ENCODE data around the gene MAP2K2.

MAP2K2 gene

DNA sequence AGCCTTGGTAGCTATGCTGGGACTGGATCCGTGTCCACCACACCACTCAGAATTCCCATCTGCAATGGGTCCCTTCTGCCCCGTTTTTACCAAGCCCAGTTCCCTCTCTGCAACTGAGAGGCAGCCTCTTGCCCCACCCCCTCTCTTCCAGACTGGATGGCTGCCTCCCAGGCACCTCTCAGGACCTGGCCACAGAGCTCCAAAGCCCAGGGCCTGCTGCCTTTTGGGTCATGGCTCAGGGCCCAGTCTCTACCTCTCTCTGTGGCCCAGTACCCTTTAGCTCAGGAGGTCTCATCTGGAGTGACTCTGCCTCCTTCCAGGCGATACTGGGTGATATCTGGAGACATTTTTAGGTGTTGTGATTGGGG is 46.9 kb downstream of the MAP2K2 start:
- peaks cover 12% of the 10 kb centered on the region for H3K4me1 ChIP-seq (ENCODE audit: low read length)
- no peak overlapping the region for H3K9ac ChIP-seq (ENCODE audit: low read length)
- no peak for TF ChIP-seq CTCF (IDR thresholded peaks at IDR 0.05; ENCODE audit: low read depth, low read length)
- no peak for TF ChIP-seq EZH2phosphoT487 (IDR thresholded peaks at IDR 0.05; ENCODE audit: low read depth)
- H4K20me1 ChIP-seq (ENCODE audit: insufficient read depth, low read length), result no peaks in the 10 kb centered on the region
- no peaks in the 10 kb centered on the region for H3K79me2 ChIP-seq (ENCODE audit: low read length)
- H3K9me3 ChIP-seq (ENCODE audit: insufficient read depth, low read length), result no peaks in the 10 kb centered on the region
- no peak overlapping the region for H3K4me2 ChIP-seq (ENCODE audit: low read length)
- H3K36me3 ChIP-seq (replicated peaks; ENCODE audit: low read depth, low read length), result no peaks in the 10 kb centered on the region
- no peak overlapping the region for H3K27ac ChIP-seq (ENCODE audit: low read length)
- H3K27me3 ChIP-seq (ENCODE audit: low read depth, low read length), result no peaks in the 10 kb centered on the region
- no peak overlapping the region for H2AFZ ChIP-seq (ENCODE audit: low read depth, low read length)
- H3K4me3 ChIP-seq (ENCODE audit: low read length), result no peak overlapping the region

DNA sequence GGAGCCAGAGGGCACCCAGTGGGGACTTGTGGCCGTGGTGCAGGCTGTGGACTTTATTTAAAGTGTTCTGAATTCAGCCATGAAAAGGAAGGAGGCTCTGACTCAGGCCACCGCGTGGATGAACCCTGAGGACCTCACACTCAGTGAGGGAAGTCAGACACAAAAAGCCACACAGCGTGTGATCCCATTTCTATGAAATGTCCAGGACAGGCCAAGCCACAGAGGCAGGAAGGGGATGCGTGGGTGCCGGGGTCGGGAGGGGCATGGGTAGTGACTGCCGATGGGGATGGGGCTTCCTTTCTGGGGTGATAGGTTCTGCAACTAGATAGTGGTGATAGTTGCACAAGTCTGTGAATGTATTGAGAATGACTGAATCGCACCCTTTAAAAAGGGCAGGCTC is 48.5 kb downstream of the MAP2K2 start:
- H3K27me3 ChIP-seq (ENCODE audit: low read depth, low read length), result no peaks in the 10 kb centered on the region
- no peaks in the 10 kb centered on the region for H4K20me1 ChIP-seq (ENCODE audit: insufficient read depth, low read length)
- H3K9me3 ChIP-seq (ENCODE audit: insufficient read depth, low read length), result no peaks in the 10 kb centered on the region
- TF ChIP-seq CTCF (IDR thresholded peaks at IDR 0.05; ENCODE audit: low read depth, low read length), result no peak
- TF ChIP-seq EZH2phosphoT487 (IDR thresholded peaks at IDR 0.05; ENCODE audit: low read depth), result no peak
- no peak overlapping the region for H3K4me3 ChIP-seq (ENCODE audit: low read length)
- H3K36me3 ChIP-seq (replicated peaks; ENCODE audit: low read depth, low read length), result no peaks in the 10 kb centered on the region
- H3K9ac ChIP-seq (ENCODE audit: low read length), result no peak overlapping the region
- H2AFZ ChIP-seq (ENCODE audit: low read depth, low read length), result no peak overlapping the region
- no peak overlapping the region for H3K27ac ChIP-seq (ENCODE audit: low read length)
- H3K4me1 ChIP-seq (ENCODE audit: low read length), result peaks cover 12% of the 10 kb centered on the region
- H3K4me2 ChIP-seq (ENCODE audit: low read length), result no peak overlapping the region
- H3K79me2 ChIP-seq (ENCODE audit: low read length), result no peaks in the 10 kb centered on the region

DNA sequence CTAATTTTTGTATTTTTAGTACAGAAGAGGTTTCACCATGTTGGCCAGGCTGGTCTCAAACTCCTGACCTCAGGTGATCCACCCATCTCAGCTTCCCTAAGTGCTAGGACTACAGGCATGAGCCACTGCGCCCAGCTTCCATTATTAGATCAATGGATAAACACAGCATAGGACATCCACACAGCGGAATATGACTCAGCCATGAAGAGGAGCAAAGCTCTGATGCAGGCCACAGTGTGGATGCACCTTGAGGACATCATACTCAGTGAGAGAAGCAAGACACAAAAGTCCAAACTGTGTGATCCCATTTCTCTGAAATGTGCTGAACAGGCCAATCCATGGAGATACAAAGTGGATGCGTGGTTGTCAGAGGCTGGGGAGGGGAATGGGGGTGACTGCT is 52.3 kb downstream of the MAP2K2 start:
- Histone ChIP-seq H3K79me2 (ENCODE audit: low read length) (peaks cover under 1% of the 10 kb centered on the region; the same call in 1 of the 2 replicates), H4K20me1 (ENCODE audit: insufficient read depth, low read length) (no peaks in the 10 kb centered on the region), H2AFZ (ENCODE audit: low read depth, low read length) (no peak overlapping the region), H3K4me2 (ENCODE audit: low read length) (no peak overlapping the region), H3K27me3 (ENCODE audit: low read depth, low read length) (peaks cover 6% of the 10 kb centered on the region; the same call in 1 of the 2 replicates), H3K9ac (ENCODE audit: low read length) (no peak overlapping the region), H3K27ac (ENCODE audit: low read length) (no peak overlapping the region), H3K36me3 (replicated peaks; ENCODE audit: low read depth, low read length) (no peaks in the 10 kb centered on the region), H3K9me3 (ENCODE audit: insufficient read depth, low read length) (no peaks in the 10 kb centered on the region), H3K4me1 (ENCODE audit: low read length) (peaks cover 11% of the 10 kb centered on the region), H3K4me3 (ENCODE audit: low read length) (no peak overlapping the region)
- TF ChIP-seq CTCF (IDR thresholded peaks at IDR 0.05; ENCODE audit: low read depth, low read length) (no peak), EZH2phosphoT487 (IDR thresholded peaks at IDR 0.05; ENCODE audit: low read depth) (no peak)

GRCh38 chr19:4069331-4069959 is 54.5 kb downstream of the MAP2K2 start:
- H3K9ac ChIP-seq (ENCODE audit: low read length), result no peak overlapping the region
- H3K79me2 ChIP-seq (ENCODE audit: low read length), result peaks cover 13% of the 10 kb centered on the region
- no peak overlapping the region for H3K4me2 ChIP-seq (ENCODE audit: low read length)
- peaks cover 6% of the 10 kb centered on the region; the same call in 1 of the 2 replicates for H3K27me3 ChIP-seq (ENCODE audit: low read depth, low read length)
- H3K27ac ChIP-seq (ENCODE audit: low read length), result no peak overlapping the region
- H4K20me1 ChIP-seq (ENCODE audit: insufficient read depth, low read length), result peaks cover 5% of the 10 kb centered on the region; the same call in 1 of the 2 replicates
- no peak overlapping the region for H3K4me3 ChIP-seq (ENCODE audit: low read length)
- no peak overlapping the region for H2AFZ ChIP-seq (ENCODE audit: low read depth, low read length)
- H3K36me3 ChIP-seq (replicated peaks; ENCODE audit: low read depth, low read length), result no peaks in the 10 kb centered on the region
- H3K9me3 ChIP-seq (ENCODE audit: insufficient read depth, low read length), result no peaks in the 10 kb centered on the region
- peaks cover 11% of the 10 kb centered on the region for H3K4me1 ChIP-seq (ENCODE audit: low read length)
- TF ChIP-seq CTCF (IDR thresholded peaks at IDR 0.05; ENCODE audit: low read depth, low read length) (no peak), EZH2phosphoT487 (IDR thresholded peaks at IDR 0.05; ENCODE audit: low read depth) (no peak)

All from OCI-LY3 (cell line).